ENCODE measurements around the gene MTSS2.

GRCh38 chr16:70678898-70679670 lies 6.8 kb downstream of the MTSS2 start:
- TF ChIP-seq EP300 (IDR thresholded peaks at IDR 0.05): no peak
- TF ChIP-seq CTCF (IDR thresholded peaks at IDR 0.05): no peak
- no peak for TF ChIP-seq POLR2A (IDR thresholded peaks at IDR 0.05)
- TF ChIP-seq POLR2AphosphoS5 (IDR thresholded peaks at IDR 0.05): no peak

Measured in stomach (tissue), 4 donors.